HG03432 (cell line): ENCODE data around the gene ATP1B1.
"Not testable (repeated sequence)": the region's sequence is repeated elsewhere in the genome, so short reads cannot be mapped to it uniquely, and the experiment has no call there.

Experiments used
- ATAC-seq: cut with Tn5 transposase; IDR thresholded peaks from one replicate; pipeline ENCODE4 v1.9.1; 2021; ENCODE audit warnings: mild to moderate bottlenecking, moderate library complexity; ENCODE audit not compliant: unreplicated experiment

The ATP1B1 gene

DNA sequence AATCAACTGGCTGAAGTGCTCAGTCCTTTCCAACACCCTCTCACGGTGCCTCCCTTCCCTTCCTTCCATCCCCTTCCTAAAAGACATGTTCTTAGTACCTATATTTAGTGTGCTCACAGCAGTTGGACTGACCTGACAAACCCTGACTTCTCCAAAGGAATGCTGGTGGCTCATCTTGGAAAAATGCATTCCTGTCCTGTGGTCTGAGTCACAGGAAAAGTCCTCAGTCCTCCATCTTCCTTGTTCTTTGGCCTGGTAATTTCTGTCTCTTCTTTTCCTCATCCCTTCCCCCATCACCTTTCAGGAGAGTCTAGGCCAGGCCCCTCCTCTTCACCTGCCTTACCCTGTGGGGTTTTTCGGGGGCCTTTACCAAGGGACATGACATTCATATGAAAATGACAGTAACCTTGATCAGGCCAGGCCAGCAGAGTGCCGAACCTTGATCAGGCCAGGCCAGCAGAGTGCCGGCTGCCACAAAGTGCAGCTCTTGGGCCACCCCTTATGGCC is 7.2 kb downstream of the ATP1B1 start:
- ATAC-seq: no peak

DNA sequence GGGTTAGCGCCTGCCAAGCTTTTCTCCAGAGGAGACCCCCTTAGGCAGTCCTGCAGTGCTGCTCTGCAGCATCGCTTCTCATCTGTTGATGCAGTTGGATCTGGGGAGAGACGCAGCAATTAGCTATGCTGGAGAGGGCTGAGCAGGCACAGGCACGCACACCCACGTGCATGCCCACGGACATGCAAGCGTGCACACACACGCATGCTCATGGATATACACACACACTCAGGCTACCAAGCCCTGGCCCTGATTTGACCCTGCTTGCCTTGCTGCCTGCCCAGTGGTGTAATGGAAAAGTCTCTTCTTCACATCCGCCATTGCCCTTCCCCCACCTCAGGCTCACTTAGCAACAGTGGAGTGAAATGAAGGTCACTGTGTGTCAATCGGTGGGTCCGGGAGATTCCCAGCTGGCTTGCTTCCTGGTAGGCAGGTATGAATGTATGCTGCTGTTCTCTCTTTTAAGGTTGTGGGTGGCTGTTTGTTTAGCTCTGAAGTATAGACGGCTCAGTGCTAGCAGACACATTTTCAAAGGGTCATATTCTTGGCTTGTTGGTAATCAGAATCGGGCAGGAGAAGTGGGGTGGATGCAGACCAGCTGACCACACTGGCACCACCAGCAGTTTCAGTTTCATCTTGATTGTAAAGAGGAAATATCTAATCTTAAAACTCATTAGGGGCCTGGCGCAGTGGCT is 9.5 kb downstream of the ATP1B1 start:
- ATAC-seq: peak; percentile 75

DNA sequence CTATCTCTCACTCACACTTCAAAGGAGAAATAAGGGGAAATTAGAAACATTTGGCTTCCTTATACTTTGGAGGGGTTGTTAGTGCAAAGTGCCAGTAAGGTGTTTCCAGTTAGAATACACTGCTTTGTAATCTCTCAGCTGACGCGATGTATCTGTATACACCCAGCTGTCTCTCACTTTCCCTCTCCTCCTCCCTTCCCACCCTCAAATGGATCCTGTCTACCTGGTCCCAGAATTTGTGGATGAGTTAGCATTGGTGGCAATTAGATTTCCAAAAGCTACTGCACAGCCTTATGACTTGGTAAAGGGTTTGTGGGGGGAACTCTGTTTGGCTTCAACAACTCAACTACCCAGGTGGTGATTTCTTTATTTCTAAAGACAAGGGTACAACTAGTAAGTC is 10.5 kb downstream of the ATP1B1 start:
- ATAC-seq: no peak

GRCh38 chr1:169117599-169117998 is 11.1 kb downstream of the ATP1B1 start:
- no peak for ATAC-seq

GRCh38 chr1:169118227-169118626 is 11.7 kb downstream of the ATP1B1 start:
- ATAC-seq: no peak

DNA sequence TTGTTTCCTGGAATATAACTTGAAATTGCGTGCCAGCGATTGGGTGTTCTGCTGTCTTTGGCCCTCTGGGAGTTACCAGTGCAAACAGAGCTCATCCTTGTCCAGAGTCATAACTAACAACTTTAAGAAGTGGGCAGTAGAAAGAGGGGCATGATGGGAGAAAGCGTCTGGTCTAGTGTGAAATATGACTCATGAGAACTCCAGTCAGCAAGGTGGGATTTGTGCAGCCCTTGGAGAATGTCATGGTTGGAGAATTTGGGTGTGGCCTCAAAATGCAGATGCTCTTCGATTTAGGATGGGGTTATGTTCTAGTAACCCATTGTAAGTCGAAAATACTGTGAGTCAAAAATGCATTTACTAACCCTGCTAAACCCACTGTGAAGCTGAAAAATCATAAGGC is 12.9 kb downstream of the ATP1B1 start:
- no peak for ATAC-seq

DNA sequence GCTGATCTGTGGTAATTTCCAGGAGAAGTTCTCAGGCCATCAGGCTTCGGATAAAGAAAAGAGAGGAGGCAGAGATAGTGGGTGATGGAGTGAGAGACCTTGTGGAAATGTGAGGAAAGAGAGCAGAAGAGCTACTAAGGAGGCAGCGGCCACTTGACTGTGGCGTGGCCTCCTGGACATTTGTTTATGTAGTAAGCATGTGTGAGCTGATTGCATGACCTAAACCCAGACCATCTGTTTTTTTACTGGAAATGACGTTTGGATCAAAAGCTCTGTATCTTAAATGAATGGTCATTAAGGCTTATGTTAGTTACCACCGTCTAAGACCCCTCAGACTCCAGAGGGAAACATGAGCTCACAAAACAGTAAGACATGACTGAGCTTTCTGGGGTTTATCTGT is 13.6 kb downstream of the ATP1B1 start:
- ATAC-seq: no peak

GRCh38 chr1:169121146-169121923 is 14.8 kb downstream of the ATP1B1 start:
- no peak for ATAC-seq

DNA sequence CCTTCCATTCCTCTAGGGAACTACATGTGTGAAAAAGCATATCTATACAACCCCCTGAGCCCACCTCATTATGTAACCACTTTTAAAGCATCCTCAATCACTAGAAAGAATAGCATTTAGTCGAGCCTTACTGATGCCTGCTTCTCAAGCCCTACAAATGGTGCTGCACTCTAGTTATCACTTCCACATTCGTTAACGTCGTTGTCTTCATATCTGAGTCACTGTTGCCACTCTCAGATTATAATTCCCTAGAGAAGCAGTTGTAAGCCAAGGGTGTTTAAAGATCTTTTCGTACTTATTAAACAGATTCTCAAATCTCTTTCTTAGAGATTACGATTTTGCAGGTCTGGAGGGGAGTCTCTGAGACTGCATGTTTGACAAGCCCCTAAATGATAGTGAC is 16.5 kb downstream of the ATP1B1 start:
- peak; percentile 79 for ATAC-seq

- ATAC-seq: no peak
Measured at GRCh38 chr1:169124459-169124858, 18.0 kb downstream of the ATP1B1 start.

DNA sequence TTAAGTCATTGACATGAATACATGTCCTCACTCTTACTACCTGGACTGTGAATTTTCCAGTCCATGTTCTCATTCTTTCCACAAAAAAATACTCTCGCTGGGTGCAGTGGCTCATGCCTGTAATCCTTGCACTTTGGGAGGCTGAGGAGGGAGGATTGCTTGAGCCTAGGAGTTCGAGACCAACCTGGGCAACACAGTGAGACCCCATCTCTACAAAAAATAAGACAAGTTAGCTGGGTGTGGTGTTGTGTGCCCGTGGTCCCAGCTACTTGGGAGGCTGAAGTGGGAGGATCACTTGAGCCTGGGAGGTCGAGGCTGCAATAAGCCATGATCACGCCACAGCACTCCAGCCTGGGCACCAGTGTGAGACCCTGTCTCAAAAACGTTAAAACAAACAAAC is 19.1 kb downstream of the ATP1B1 start:
- not testable (repeated sequence) for ATAC-seq

GRCh38 chr1:169126335-169126734 is 19.8 kb downstream of the ATP1B1 start:
- no peak for ATAC-seq

GRCh38 chr1:169127305-169127704 is 20.8 kb downstream of the ATP1B1 start:
- ATAC-seq: no peak

DNA sequence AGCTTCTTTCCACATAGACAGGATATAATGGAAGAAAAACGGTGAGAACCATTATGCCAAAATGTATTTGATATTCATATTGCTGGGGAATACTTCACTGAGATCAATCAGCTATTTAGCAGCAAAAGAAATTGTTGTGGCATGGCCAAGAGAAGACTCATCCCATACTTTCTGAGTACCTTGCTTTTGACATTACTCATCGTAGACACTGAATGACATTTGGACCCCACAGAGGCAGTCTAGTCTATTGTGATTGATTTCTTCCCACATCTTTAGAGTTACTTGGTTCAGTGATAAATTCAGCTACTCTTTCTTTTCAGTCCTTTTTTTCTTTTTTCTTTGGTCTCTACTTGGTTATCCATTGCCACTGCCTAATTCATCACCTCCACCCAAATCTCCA is 22.1 kb downstream of the ATP1B1 start:
- ATAC-seq: no peak

GRCh38 chr1:169129109-169129784 is 22.8 kb downstream of the ATP1B1 start:
- ATAC-seq: no peak

DNA sequence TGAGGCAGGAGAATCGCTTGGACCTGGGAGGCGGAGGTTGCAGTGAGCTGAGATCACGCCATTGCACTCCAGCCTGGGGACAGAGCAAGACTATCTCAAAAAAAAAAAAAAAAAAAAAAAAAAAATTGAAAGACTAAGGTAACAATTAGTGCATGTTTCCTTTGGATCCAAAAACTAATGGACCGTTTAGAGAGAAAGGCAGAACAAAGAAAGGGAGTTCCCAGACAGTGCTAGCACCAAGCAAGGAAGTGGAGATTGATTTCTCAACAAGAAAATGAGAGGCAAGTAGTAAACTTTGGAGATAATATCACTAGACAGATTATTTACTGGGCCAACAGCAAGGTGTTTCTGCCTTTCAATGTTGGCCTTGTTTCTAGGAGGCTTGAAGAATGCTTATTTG is 24.2 kb downstream of the ATP1B1 start:
- no peak for ATAC-seq

DNA sequence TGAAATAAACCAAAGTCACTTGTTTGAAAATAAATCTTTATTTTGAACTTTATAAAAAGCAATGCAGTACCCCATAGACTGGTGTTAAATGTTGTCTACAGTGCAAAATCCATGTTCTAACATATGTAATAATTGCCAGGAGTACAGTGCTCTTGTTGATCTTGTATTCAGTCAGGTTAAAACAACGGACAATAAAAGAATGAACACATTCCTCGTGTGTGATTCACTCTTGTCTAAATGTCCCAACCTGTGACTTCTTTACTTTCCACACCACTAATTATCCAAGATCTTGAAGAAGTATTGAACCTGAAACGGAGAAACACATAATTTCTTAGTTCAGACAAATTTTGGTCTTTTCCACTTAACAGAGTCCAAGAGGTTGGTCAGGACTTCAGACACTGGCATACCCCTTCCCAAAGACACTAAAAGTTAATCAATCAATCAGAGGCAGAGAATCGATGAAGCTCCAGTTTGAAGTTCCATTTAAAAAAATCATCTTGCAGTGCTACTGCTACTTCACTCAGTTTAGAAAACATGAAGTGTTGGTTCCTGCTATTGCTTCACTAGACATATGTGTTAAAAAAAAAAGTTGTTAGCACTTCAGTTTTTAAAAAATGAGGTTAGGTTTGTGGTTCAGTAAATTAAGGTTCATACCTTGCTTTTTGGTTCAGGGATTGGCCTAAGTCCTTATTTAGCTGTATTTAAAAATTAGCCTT is 26.2 kb downstream of the ATP1B1 start:
- no peak for ATAC-seq

- ATAC-seq: no peak
Measured at GRCh38 chr1:169133228-169133576, 26.7 kb downstream of the ATP1B1 start.

DNA sequence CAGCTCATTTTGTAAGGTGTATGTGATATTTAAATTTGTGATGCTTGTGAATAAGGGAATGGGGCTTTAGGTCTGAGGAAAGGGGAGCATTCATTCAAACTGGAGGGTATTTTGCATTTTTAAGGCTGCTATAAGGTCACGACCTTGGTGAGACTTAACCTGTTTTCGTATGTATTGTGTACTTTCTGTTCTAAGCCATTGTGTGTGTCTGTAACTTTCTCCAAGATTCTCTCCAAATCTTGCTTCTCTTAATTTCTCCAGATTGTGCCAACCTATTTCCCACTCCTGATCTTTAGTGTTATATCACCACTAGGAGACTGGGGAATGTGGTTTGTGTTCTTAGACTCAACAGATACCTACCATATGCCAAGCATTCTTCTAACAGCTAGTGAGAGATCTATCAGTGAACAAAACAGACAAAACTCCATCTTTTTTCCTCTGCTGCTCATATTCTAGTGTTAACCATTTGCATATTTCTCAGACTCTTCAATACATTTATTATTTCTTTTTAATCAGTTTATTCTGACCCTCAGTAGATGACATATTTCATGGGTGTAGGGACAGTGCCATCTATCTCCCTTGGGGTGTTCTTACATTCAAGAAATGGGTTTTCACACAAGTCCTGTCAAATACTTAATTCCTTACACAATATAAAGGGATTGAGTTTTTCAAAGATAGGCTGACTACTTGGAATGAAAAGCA is 27.5 kb downstream of the ATP1B1 start:
- no peak for ATAC-seq

- ATAC-seq: no peak
Measured at GRCh38 chr1:169137357-169137756, 30.9 kb downstream of the ATP1B1 start.
